HG03135 (cell line): Measurements from ENCODE around the gene LIN37.
"Not testable (repeated sequence)": the region's sequence is repeated elsewhere in the genome, so short reads cannot be mapped to it uniquely, and the experiment has no call there.

Experiments
- ATAC-seq: cut with Tn5 transposase; IDR thresholded peaks from one replicate; pipeline ENCODE4 v1.9.1; 2021; ENCODE audit warnings: mild to moderate bottlenecking, moderate library complexity; ENCODE audit not compliant: unreplicated experiment

LIN37 gene

GRCh38 chr19:35772362-35772761 is 24.0 kb downstream of the LIN37 start:
- ATAC-seq: not testable (repeated sequence)

GRCh38 chr19:35773020-35773806 is 24.8 kb downstream of the LIN37 start:
- ATAC-seq: no peak

GRCh38 chr19:35774274-35775045 is 26.1 kb downstream of the LIN37 start:
- no peak for ATAC-seq

DNA sequence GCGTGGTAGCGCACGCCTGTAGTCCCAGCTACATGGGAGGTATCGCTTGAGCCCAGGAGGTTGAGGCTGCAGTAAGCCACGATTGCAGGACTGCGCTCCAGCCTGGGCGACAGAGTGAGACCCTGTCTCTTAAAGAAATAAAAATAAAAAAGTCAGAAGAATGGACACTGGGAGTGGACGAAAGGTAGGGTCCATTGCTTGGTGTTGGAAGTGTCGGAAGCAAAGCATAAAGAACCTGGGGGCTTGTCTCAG is 26.6 kb downstream of the LIN37 start:
- ATAC-seq: peak; percentile 3

DNA sequence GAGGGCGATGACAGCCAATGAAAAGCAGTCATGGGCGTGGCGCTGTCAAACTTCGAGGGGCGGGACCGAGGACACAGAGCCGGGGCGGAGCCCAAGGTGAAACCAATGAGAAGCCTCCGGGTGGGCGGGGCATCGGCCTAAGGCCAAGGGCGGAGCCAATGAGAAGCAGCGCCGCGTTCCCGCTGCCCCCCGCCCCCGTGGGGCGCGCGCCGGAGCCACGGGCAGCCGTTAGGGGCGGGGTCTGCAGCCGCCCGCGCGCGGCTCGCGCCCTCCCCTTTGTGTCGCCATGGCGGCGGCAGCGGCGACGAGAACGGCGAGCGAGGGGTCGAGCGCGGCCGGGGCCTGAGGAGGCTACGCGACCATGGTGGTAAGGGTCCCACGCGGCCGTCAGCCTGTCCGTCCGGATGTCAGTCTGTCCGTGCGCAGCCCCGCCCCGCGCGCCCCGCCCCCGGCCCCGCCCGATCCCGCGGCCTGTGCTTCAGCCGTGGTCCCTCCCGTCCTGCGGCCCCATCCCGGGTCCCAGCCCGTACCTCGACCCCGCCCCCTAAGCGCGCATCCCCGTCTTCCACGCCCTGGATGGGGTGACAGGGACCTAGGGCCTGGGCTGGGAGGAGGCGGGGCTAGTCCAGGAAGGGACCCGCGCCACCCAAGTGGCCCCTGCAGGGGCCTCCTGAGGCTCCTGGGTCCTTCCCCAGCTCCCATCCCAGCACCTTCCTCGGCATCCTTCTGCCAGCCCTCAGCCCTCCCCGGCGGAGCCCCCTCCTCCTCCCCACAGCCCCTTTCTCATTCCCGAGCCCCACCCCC is 27.1 kb downstream of the LIN37 start, which contains the start of gene ARHGAP33:
Gene ARHGAP33, plus strand, starts transcription at position 267 of the 804 bp plus-strand sequence. Its CDS starts 95 bp downstream, at position 362.
- peak; percentile 93 for ATAC-seq

GRCh38 chr19:35776102-35776788 is 27.9 kb downstream of the LIN37 start:
- no peak for ATAC-seq

- no peak for ATAC-seq
These were observed 28.9 kb downstream of the LIN37 start for GRCh38 chr19:35777086-35777841.

GRCh38 chr19:35777961-35778360 is 29.6 kb downstream of the LIN37 start:
- no peak for ATAC-seq

DNA sequence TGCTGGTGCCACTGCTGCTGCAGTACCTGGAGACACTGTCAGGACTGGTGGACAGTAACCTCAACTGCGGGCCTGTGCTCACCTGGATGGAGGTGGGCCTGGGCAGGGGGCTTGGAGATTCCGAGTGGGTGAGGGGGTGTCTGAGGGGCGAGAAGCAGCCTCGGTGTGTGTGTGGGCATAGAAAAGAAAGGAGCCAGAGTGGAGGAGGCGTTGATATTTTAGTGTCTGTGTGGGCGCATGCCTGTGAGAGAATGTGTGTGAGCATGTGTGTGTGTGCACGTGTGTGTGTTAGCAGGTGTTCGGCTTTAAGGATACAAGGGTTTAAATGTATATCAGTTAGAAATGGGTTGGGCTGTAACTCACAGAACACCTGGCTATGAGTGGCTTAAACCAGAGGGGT is 30.7 kb downstream of the LIN37 start:
- ATAC-seq: no peak

- no peak for ATAC-seq
These were observed 31.7 kb downstream of the LIN37 start for GRCh38 chr19:35780058-35780457.

- no peak for ATAC-seq
These were observed 32.3 kb downstream of the LIN37 start for GRCh38 chr19:35780717-35781116.

GRCh38 chr19:35781650-35782049 is 33.3 kb downstream of the LIN37 start:
- ATAC-seq: no peak

DNA sequence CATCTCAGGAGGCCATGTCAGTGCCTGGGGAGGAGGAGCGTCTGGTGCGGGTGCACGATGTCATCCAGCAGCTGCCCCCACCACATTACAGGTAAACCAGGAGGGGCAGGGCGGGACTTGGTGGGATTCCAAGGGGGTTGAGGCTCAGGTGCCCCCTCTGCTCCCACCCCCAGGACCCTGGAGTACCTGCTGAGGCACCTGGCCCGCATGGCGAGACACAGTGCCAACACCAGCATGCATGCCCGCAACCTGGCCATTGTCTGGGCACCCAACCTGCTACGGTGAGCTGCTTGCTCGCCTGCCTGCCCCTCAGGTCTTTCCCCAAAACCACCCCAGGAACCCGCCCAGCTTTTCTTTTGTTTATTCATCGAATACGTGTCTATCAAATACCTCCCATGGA is 34.2 kb downstream of the LIN37 start:
- ATAC-seq: no peak

DNA sequence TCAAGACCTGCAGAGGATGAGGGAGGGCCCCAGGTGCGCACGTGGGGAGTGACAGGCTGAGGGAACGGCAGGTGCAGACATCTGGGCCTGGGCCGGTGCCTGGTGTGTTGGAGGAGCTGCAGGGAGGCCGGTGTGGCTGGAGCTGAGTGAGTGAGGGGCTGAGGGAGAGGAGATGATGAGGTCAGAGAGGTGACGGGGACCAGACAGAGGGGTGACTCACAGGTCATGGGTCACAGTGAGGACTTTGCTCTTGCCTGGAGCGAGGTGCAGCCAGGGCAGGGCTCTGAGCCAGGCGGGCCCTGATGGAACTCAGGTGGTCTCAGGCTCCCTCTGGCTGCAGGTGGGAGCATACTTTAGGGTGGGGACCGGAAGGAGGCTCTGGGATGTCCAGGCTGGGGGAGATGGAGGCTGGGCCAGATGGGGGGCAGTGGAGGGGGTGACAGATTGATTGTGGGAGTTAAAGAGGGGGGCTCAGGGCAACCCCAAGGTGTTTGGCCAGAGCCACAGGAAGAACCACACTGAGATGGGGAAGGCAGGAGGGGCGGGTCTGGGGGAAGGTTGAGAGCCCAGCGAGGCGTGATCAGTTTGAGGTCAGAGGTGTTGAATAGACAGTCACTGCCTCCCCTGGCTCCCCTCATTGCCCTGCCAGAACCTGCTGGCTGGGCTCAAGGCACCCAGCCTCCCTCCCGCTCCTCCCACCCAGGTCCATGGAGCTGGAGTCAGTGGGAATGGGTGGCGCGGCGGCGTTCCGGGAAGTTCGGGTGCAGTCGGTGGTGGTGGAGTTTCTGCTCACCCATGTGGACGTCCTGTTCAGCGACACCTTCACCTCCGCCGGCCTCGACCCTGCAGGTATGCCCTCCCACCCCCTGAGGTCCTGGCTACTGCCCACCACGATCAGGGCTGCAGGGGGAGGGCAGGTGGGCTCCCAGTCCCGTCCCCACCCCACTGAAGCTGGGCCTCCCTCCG is 35.4 kb downstream of the LIN37 start:
- ATAC-seq: no peak

- ATAC-seq: no peak
These were observed 36.3 kb downstream of the LIN37 start for GRCh38 chr19:35784503-35785338.

- ATAC-seq: no peak
These were observed 36.9 kb downstream of the LIN37 start for GRCh38 chr19:35785339-35785627.

DNA sequence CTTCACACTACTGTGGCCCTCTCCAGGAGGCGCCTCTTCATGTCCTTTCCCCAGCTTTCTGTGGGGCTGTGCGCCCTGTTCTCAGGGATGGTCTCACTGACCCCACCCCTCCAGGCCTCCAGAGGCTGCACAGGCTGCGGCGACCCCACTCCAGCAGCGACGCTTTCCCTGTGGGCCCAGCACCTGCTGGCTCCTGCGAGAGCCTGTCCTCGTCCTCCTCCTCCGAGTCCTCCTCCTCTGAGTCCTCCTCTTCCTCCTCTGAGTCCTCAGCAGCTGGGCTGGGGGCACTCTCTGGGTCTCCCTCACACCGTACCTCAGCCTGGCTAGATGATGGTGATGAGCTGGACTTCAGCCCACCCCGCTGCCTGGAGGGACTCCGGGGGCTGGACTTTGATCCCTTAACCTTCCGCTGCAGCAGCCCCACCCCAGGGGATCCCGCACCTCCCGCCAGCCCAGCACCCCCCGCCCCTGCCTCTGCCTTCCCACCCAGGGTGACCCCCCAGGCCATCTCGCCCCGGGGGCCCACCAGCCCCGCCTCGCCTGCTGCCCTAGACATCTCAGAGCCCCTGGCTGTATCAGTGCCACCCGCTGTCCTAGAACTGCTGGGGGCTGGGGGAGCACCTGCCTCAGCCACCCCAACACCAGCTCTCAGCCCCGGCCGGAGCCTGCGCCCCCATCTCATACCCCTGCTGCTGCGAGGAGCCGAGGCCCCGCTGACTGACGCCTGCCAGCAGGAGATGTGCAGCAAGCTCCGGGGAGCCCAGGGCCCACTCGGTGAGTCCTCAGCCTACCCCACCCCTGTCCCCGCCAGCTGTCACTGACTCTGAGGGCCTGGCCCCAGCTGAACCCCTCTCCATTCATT is 38.2 kb downstream of the LIN37 start:
- ATAC-seq: no peak
